ENCODE data around the gene KLHDC7B.

Gene KLHDC7B

GRCh38 chr22:50545522-50546325 lies at the start of gene KLHDC7B:
Gene KLHDC7B, plus strand, starts transcription at chr22:50545899. Its CDS starts 345 bp downstream, at chr22:50546244.
- FAIRE-seq (peak; percentile 65), DNase-seq (ENCODE audit: low spot score) (no peak)

- no peak for DNase-seq (ENCODE audit: low spot score)
- FAIRE-seq, result no peak
Measured at GRCh38 chr22:50497093-50497492, 48.6 kb upstream of the KLHDC7B start.

- FAIRE-seq (peak; percentile 30), DNase-seq (ENCODE audit: low spot score) (peak; percentile 59)
Measured at GRCh38 chr22:50498322-50498890, 47.3 kb upstream of the KLHDC7B start.

GRCh38 chr22:50500452-50500851 lies 45.2 kb upstream of the KLHDC7B start:
- DNase-seq (ENCODE audit: low spot score), result no peak
- FAIRE-seq, result no peak

- FAIRE-seq, result no peak
Measured at GRCh38 chr22:50502096-50502495, 43.6 kb upstream of the KLHDC7B start.

GRCh38 chr22:50502628-50503474 lies 42.8 kb upstream of the KLHDC7B start:
- DNase-seq (ENCODE audit: low spot score), result no peak

More at GRCh38 chr22:50502096-50502495, 43.6 kb upstream of the KLHDC7B start:
- DNase-seq (ENCODE audit: low spot score), result no peak

GRCh38 chr22:50503475-50504145 lies 42.1 kb upstream of the KLHDC7B start:
- no peak for FAIRE-seq
- no peak for DNase-seq (ENCODE audit: low spot score)

More at GRCh38 chr22:50502628-50503474, 42.8 kb upstream of the KLHDC7B start:
- no peak for FAIRE-seq

- FAIRE-seq, result no peak
- DNase-seq (ENCODE audit: low spot score), result no peak
Measured at GRCh38 chr22:50504369-50505211, 41.1 kb upstream of the KLHDC7B start.

GRCh38 chr22:50505276-50505775 lies 40.4 kb upstream of the KLHDC7B start:
- no peak for FAIRE-seq

GRCh38 chr22:50505776-50506610 lies 39.7 kb upstream of the KLHDC7B start:
- FAIRE-seq (peak; percentile 76), DNase-seq (ENCODE audit: low spot score) (no peak)

More at GRCh38 chr22:50505276-50505775, 40.4 kb upstream of the KLHDC7B start:
- no peak for DNase-seq (ENCODE audit: low spot score)

GRCh38 chr22:50506611-50507420 lies 38.9 kb upstream of the KLHDC7B start:
- FAIRE-seq (no peak), DNase-seq (ENCODE audit: low spot score) (no peak)

- FAIRE-seq, result peak; percentile 32
Measured at GRCh38 chr22:50507421-50507990, 38.2 kb upstream of the KLHDC7B start, which contains the start of gene LMF2. Gene LMF2, minus strand, starts transcription at chr22:50507702. Its CDS starts 27 bp downstream, at chr22:50507675.

GRCh38 chr22:50507991-50508884 lies 37.5 kb upstream of the KLHDC7B start, which contains the start of gene NCAPH2:
Gene NCAPH2, plus strand, starts transcription at chr22:50508224. Its CDS starts 114 bp downstream, at chr22:50508338.
- peak; percentile 100 for DNase-seq (ENCODE audit: low spot score)
- peak; percentile 84 for FAIRE-seq

More at GRCh38 chr22:50507421-50507990, 38.2 kb upstream of the KLHDC7B start, which contains the start of gene LMF2:
- DNase-seq (ENCODE audit: low spot score), result peak; percentile 97

- DNase-seq (ENCODE audit: low spot score), result no peak
- no peak for FAIRE-seq
Measured at GRCh38 chr22:50508897-50509296, 36.8 kb upstream of the KLHDC7B start.

- DNase-seq (ENCODE audit: low spot score) (no peak), FAIRE-seq (no peak)
Measured at GRCh38 chr22:50513175-50513574, 32.5 kb upstream of the KLHDC7B start.

- no peak for FAIRE-seq
- no peak for DNase-seq (ENCODE audit: low spot score)
Measured at GRCh38 chr22:50516068-50516467, 29.6 kb upstream of the KLHDC7B start.

- no peak for DNase-seq (ENCODE audit: low spot score)
- FAIRE-seq, result no peak
Measured at GRCh38 chr22:50516891-50517290, 28.8 kb upstream of the KLHDC7B start.

Data from urothelium cell line (cell line).